ENCODE results near the gene ZFP37. TPM values are rescaled to one million over a fixed set of nuclear protein-coding genes. Genes with fewer than 3 reads are reported as not detected.
"Not testable (repeated sequence)": the region's sequence is repeated elsewhere in the genome, so short reads cannot be mapped to it uniquely, and the experiment has no call there.

The ZFP37 gene
- total RNA-seq (ENCODE audit: low replicate concordance), result 0.82 and 3.6 TPM in 2 replicates

GRCh38 chr9:113056191-113057106 is at the start of gene ZFP37:
TSS of gene ZFP37 (minus strand) at chr9:113056724. CDS start at chr9:113056688, 36 bp downstream.
- TF ChIP-seq CTCF (IDR thresholded peaks at IDR 0.05; ENCODE audit: insufficient read depth, low read length), result no peak

GRCh38 chr9:113105345-113105744 is 48.8 kb upstream of the ZFP37 start:
- not testable (repeated sequence) for H3K4me3 ChIP-seq (ENCODE audit: low read depth, low read length); DNase-seq (ENCODE audit: low read depth)

More at GRCh38 chr9:113056191-113057106, at the start of gene ZFP37:
- DNase-seq (ENCODE audit: low read depth), result peak; percentile 97
- peak within 1 kb of the TSS; percentile 91 for H3K4me3 ChIP-seq (ENCODE audit: low read depth, low read length)

GRCh38 chr9:113095561-113095960 is 39.0 kb upstream of the ZFP37 start:
- DNase-seq (ENCODE audit: low read depth), result no peak
- no peak for TF ChIP-seq CTCF (IDR thresholded peaks at IDR 0.05; ENCODE audit: insufficient read depth, low read length)
- H3K4me3 ChIP-seq (ENCODE audit: low read depth, low read length), result no peak overlapping the region

- not testable (repeated sequence) for DNase-seq (ENCODE audit: low read depth); H3K4me3 ChIP-seq (ENCODE audit: low read depth, low read length)
Measured at GRCh38 chr9:113089924-113090323, 33.4 kb upstream of the ZFP37 start.

GRCh38 chr9:113089143-113089505 is 32.6 kb upstream of the ZFP37 start:
- not testable (repeated sequence) for H3K4me3 ChIP-seq (ENCODE audit: low read depth, low read length); DNase-seq (ENCODE audit: low read depth)

GRCh38 chr9:113088456-113089142 is 32.1 kb upstream of the ZFP37 start:
- DNase-seq (ENCODE audit: low read depth); H3K4me3 ChIP-seq (ENCODE audit: low read depth, low read length): not testable (repeated sequence)

- not testable (repeated sequence) for DNase-seq (ENCODE audit: low read depth); H3K4me3 ChIP-seq (ENCODE audit: low read depth, low read length)
Measured at GRCh38 chr9:113062932-113063310, 6.4 kb upstream of the ZFP37 start.

GRCh38 chr9:113062256-113062931 is 5.9 kb upstream of the ZFP37 start:
- DNase-seq (ENCODE audit: low read depth); H3K4me3 ChIP-seq (ENCODE audit: low read depth, low read length): not testable (repeated sequence)

- H3K4me3 ChIP-seq (ENCODE audit: low read depth, low read length); DNase-seq (ENCODE audit: low read depth): not testable (repeated sequence)
Measured at GRCh38 chr9:113061072-113061850, 4.7 kb upstream of the ZFP37 start.

GRCh38 chr9:113059581-113060284 is 3.2 kb upstream of the ZFP37 start:
- DNase-seq (ENCODE audit: low read depth); H3K4me3 ChIP-seq (ENCODE audit: low read depth, low read length): not testable (repeated sequence)

Data from fibroblast of the aortic adventitia (primary cell).